GM12892 (cell line): ENCODE data around the gene CBX4.
A peak's percentile ranks its signal among the peaks of the same experiment; 100 is the strongest.

Experiments
- DNase-seq: peaks from one replicate; pipeline ENCODE4 v3.0.0; 2011; ENCODE audit not compliant: insufficient read length
- FAIRE-seq: peaks from 2 replicates; lab custom pipeline; 2011; peaks lifted over from hg19 to GRCh38; lab: Jason Lieb, UNC
- POLR2A ChIP-seq: IDR thresholded peaks from 2 replicates; pipeline ENCODE4 v1.6.1; 2011; ENCODE audit warnings: low read depth, low read length, control low read depth
- POLR2AphosphoS5 ChIP-seq: IDR thresholded peaks from 2 replicates; pipeline ENCODE4 v1.6.1; 2011; ENCODE audit warnings: low read depth, low read length, control low read depth
- TAF1 ChIP-seq: IDR thresholded peaks from 2 replicates; pipeline ENCODE4 v1.6.1; 2011; ENCODE audit warnings: low read depth, mild to moderate bottlenecking, control low read depth, low read length, borderline replicate concordance

Gene CBX4

DNA sequence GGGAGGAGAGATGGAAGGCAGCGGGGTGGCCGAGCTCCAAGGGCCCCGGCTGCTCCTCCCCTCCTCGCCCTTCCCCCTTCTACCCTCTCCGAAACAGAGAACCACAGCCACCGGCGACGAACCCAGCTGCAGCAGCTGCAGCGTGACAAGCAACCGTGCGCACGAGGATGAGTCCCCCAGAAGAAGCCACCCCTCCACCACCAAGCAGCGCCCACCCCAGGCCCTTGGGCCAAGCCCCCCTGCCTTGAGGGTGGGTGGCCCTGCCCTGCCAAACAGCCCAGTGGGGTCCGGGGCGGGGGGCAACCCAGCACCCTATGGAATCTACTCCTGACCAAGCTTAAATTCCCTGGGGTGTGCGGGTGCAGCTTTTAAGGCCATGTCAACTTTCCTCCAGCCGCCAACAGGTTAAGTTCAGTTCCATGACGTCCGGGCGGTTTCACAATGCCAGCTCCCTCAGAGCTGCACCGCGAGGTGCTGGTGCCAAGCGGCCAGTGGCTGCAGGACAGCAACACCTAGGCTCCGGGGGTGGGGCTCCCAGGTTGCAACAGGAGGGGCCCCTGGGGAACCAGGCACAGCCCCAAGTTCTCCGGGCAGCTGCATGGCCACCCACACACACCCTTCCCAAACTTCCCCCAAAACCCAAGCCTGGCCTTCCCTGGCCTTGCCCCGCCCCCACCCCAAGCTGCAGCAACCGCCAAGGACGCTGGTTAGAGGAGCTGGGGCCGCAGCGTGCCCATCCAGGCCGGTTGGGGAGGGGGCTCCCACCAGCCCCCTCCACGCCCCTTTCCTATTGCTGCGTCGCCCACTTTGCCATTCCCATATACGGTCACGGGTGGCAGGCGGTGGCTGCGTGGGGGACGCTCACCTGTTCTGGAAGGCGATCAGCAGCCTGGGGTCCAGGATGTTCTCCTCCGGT lies 2.0 kb downstream of the CBX4 start:
- DNase-seq (peak; percentile 85), FAIRE-seq (peak; percentile 95)
- TF ChIP-seq POLR2AphosphoS5, result 0 out of 2 replicates have a peak, but pooled peaks have one; percentile 24
- no peak for TF ChIP-seq TAF1

DNA sequence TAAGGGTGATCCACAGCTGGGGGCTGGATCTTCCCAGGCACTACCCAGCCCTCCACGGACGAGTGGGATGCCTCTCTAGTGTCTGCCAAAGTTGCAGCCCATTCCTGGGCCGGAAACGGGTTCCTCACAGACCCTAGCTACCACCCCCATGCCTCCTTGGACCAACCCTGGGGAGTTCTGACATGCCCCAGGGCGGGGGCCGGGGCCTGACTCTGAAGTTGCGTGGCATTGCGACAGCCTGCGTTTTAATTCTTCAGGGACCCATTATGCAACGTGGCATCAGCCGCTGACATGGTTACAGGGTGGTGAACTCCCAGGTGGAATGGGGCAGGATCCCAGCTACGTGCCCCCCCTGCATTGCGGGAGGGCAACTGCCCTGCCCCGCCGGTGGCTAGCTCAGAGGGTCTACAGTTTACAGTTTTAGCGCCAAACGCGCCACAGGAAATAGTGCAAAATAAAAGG lies 2.7 kb downstream of the CBX4 start:
- no peak for DNase-seq
- FAIRE-seq, result no peak
- no peak for TF ChIP-seq TAF1
- no peak for TF ChIP-seq POLR2A
- TF ChIP-seq POLR2AphosphoS5, result no peak

- FAIRE-seq, result no peak
- DNase-seq, result no peak
- TF ChIP-seq POLR2A (no peak), POLR2AphosphoS5 (no peak), TAF1 (no peak)
Measured at GRCh38 chr17:79835953-79836509, 3.2 kb downstream of the CBX4 start.

- FAIRE-seq (no peak), DNase-seq (no peak)
- TF ChIP-seq POLR2AphosphoS5, result no peak
- no peak for TF ChIP-seq POLR2A
- no peak for TF ChIP-seq TAF1
Measured at GRCh38 chr17:79835470-79835899, 3.8 kb downstream of the CBX4 start.

GRCh38 chr17:79834565-79835469 lies 4.4 kb downstream of the CBX4 start:
- FAIRE-seq, result no peak
- TF ChIP-seq POLR2A (0 out of 2 replicates have a peak, but pooled peaks have one; percentile 29), POLR2AphosphoS5 (no peak), TAF1 (no peak)
- no peak for DNase-seq

DNA sequence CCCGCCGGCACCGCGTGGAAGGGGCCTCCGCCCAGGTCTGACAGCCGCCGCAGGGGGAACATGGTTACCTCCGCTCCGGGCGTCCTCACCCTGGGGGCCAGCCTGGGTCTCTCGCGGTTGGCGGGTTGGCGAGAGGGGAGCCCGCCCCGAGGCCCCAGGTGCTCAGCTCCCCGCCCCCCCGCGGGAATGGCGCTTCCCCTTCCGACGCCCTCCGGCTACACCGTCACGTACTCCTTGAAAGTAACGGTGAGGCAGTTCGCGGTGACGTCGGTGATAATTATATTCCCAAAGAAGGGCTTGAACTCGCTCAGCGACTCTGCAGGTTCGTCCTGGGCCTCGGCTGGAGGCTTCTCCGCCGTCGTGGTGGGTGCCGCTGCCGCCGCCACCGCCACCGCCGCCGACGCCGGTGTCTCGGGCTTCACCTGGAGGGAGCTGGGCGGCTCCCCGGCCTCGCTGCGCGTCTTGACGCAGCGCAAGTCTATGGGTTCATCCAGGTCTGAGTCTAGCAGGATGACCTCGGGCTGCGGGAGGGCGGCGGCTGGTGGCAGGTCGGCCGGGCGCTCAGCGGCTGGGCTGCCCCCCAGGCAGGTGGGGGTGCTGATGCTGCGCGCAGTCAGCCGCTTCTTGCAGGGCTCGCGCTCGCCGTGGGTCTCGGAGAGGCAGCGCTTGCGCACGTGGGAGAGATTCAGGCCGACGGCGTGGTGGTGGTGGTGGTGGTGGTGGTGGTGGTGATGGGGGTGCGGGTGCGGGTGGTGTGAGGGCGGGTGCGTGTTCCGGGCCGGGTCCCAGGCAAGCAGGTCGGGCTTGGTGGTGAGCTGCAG lies 5.3 kb downstream of the CBX4 start:
- TF ChIP-seq TAF1, result no peak
- TF ChIP-seq POLR2AphosphoS5, result no peak
- TF ChIP-seq POLR2A, result no peak
- FAIRE-seq, result no peak
- DNase-seq, result no peak

- DNase-seq (no peak), FAIRE-seq (no peak)
- TF ChIP-seq POLR2A, result no peak
- TF ChIP-seq TAF1, result no peak
- TF ChIP-seq POLR2AphosphoS5, result no peak
Measured at GRCh38 chr17:79833110-79833450, 6.2 kb downstream of the CBX4 start.

- TF ChIP-seq POLR2A, result peak; percentile 31; the same call in 1 of the 2 replicates
- TF ChIP-seq TAF1, result no peak
- 0 out of 2 replicates have a peak, but pooled peaks have one; percentile 13 for TF ChIP-seq POLR2AphosphoS5
- FAIRE-seq, result no peak
- DNase-seq, result no peak
Measured at GRCh38 chr17:79832218-79833109, 6.8 kb downstream of the CBX4 start.
